ENCODE data around the gene SERTM1.

SERTM1 gene

GRCh38 chr13:36673838-36674326 is at the start of gene SERTM1 (continued):
- TF ChIP-seq, protein P1, sequence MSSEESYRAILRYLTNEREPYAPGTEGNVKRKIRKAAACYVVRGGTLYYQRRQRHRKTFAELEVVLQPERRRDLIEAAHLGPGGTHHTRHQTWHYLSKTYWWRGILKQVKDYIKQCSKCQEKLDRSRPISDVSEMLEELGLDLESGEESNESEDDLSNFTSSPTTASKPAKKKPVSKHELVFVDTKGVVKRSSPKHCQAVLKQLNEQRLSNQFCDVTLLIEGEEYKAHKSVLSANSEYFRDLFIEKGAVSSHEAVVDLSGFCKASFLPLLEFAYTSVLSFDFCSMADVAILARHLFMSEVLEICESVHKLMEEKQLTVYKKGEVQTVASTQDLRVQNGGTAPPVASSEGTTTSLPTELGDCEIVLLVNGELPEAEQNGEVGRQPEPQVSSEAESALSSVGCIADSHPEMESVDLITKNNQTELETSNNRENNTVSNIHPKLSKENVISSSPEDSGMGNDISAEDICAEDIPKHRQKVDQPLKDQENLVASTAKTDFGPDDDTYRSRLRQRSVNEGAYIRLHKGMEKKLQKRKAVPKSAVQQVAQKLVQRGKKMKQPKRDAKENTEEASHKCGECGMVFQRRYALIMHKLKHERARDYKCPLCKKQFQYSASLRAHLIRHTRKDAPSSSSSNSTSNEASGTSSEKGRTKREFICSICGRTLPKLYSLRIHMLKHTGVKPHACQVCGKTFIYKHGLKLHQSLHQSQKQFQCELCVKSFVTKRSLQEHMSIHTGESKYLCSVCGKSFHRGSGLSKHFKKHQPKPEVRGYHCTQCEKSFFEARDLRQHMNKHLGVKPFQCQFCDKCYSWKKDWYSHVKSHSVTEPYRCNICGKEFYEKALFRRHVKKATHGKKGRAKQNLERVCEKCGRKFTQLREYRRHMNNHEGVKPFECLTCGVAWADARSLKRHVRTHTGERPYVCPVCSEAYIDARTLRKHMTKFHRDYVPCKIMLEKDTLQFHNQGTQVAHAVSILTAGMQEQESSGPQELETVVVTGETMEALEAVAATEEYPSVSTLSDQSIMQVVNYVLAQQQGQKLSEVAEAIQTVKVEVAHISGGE (tag by site-specific recombination; conservative IDR thresholded peaks at IDR 0.05; ENCODE audit: low read depth): no peak
- peak; percentile 84 for TF ChIP-seq ZNF335 (tag by site-specific recombination; conservative IDR thresholded peaks at IDR 0.05)

- H3K4me3 ChIP-seq (ENCODE audit: low read depth, low read length): no peak overlapping the region
- no peaks in the 10 kb centered on the region; the same call in 1 of the 2 replicates for H3K4me1 ChIP-seq (ENCODE audit: control insufficient read depth, insufficient read depth, low read length)
- CTCF ChIA-PET: interaction anchor here (0.7 kb wide), 1 partner anchor 578 kb away, joined by 3 read pairs; no protein-coding TSS in a partner anchor
- H3K9me3 ChIP-seq (ENCODE audit: control insufficient read depth, insufficient read depth, low read depth, low read length): no peaks in the 10 kb centered on the region
- POLR2A ChIA-PET: no interaction called here
- no peaks in the 10 kb centered on the region for H3K36me3 ChIP-seq (ENCODE audit: control insufficient read depth in 2 of 2, insufficient read depth in 1 of 2, low read length in 2 of 2)
- H3K27ac ChIP-seq (ENCODE audit: extremely low read depth, low read depth, low read length): no peak overlapping the region
- TF ChIP-seq ZNF530 (tag by site-specific recombination; IDR thresholded peaks at IDR 0.05; ENCODE audit: low read depth) (no peak), WT1 (tag by site-specific recombination; IDR thresholded peaks at IDR 0.05) (peak; percentile 49)
- TF ChIP-seq, protein P2, sequence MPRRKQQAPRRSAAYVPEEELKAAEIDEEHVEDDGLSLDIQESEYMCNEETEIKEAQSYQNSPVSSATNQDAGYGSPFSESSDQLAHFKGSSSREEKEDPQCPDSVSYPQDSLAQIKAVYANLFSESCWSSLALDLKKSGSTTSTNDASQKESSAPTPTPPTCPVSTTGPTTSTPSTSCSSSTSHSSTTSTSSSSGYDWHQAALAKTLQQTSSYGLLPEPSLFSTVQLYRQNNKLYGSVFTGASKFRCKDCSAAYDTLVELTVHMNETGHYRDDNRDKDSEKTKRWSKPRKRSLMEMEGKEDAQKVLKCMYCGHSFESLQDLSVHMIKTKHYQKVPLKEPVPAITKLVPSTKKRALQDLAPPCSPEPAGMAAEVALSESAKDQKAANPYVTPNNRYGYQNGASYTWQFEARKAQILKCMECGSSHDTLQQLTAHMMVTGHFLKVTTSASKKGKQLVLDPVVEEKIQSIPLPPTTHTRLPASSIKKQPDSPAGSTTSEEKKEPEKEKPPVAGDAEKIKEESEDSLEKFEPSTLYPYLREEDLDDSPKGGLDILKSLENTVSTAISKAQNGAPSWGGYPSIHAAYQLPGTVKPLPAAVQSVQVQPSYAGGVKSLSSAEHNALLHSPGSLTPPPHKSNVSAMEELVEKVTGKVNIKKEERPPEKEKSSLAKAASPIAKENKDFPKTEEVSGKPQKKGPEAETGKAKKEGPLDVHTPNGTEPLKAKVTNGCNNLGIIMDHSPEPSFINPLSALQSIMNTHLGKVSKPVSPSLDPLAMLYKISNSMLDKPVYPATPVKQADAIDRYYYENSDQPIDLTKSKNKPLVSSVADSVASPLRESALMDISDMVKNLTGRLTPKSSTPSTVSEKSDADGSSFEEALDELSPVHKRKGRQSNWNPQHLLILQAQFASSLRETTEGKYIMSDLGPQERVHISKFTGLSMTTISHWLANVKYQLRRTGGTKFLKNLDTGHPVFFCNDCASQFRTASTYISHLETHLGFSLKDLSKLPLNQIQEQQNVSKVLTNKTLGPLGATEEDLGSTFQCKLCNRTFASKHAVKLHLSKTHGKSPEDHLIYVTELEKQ (tag by site-specific recombination; IDR thresholded peaks at IDR 0.05; ENCODE audit: borderline replicate concordance): no peak
- TF ChIP-seq, protein P3, sequence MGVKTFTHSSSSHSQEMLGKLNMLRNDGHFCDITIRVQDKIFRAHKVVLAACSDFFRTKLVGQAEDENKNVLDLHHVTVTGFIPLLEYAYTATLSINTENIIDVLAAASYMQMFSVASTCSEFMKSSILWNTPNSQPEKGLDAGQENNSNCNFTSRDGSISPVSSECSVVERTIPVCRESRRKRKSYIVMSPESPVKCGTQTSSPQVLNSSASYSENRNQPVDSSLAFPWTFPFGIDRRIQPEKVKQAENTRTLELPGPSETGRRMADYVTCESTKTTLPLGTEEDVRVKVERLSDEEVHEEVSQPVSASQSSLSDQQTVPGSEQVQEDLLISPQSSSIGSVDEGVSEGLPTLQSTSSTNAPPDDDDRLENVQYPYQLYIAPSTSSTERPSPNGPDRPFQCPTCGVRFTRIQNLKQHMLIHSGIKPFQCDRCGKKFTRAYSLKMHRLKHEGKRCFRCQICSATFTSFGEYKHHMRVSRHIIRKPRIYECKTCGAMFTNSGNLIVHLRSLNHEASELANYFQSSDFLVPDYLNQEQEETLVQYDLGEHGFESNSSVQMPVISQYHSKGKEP (tag by site-specific recombination; IDR thresholded peaks at IDR 0.05): peak; percentile 7; the same call in 1 of the 2 replicates
These were observed 45.3 kb upstream of the SERTM1 start for GRCh38 chr13:36628377-36629056.

DNA sequence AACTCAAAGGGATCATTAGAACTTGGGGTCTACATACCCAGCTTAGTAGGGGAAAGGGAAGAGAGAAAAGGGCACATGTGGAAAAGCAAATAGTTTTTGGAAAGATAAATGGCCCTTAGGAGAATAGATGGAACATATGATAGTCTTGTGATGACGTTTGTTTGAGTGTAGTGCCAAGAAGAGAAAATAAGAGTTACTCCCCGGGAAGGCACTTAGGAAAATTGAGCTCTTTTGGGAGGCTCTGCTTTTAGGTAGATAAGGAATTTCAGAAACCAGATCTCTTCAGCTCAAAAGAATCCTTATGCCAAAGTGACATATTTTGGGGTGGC is 44.8 kb upstream of the SERTM1 start:
- H3K4me3 ChIP-seq (ENCODE audit: low read depth, low read length): no peak overlapping the region
- no peaks in the 10 kb centered on the region for H3K36me3 ChIP-seq (ENCODE audit: control insufficient read depth in 2 of 2, insufficient read depth in 1 of 2, low read length in 2 of 2)
- H3K4me1 ChIP-seq (ENCODE audit: control insufficient read depth, insufficient read depth, low read length): no peaks in the 10 kb centered on the region; the same call in 1 of the 2 replicates
- no peak overlapping the region for H3K27ac ChIP-seq (ENCODE audit: extremely low read depth, low read depth, low read length)
- CTCF ChIA-PET: no interaction called here
- no peaks in the 10 kb centered on the region for H3K9me3 ChIP-seq (ENCODE audit: control insufficient read depth, insufficient read depth, low read depth, low read length)
- POLR2A ChIA-PET: no interaction called here
- TF ChIP-seq, protein P4, sequence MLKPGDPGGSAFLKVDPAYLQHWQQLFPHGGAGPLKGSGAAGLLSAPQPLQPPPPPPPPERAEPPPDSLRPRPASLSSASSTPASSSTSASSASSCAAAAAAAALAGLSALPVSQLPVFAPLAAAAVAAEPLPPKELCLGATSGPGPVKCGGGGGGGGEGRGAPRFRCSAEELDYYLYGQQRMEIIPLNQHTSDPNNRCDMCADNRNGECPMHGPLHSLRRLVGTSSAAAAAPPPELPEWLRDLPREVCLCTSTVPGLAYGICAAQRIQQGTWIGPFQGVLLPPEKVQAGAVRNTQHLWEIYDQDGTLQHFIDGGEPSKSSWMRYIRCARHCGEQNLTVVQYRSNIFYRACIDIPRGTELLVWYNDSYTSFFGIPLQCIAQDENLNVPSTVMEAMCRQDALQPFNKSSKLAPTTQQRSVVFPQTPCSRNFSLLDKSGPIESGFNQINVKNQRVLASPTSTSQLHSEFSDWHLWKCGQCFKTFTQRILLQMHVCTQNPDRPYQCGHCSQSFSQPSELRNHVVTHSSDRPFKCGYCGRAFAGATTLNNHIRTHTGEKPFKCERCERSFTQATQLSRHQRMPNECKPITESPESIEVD (tag by site-specific recombination; IDR thresholded peaks at IDR 0.05): peak; percentile 60
- TF ChIP-seq ZNF416 (tag by site-specific recombination; IDR thresholded peaks at IDR 0.05): no peak
- TF ChIP-seq, protein P5, sequence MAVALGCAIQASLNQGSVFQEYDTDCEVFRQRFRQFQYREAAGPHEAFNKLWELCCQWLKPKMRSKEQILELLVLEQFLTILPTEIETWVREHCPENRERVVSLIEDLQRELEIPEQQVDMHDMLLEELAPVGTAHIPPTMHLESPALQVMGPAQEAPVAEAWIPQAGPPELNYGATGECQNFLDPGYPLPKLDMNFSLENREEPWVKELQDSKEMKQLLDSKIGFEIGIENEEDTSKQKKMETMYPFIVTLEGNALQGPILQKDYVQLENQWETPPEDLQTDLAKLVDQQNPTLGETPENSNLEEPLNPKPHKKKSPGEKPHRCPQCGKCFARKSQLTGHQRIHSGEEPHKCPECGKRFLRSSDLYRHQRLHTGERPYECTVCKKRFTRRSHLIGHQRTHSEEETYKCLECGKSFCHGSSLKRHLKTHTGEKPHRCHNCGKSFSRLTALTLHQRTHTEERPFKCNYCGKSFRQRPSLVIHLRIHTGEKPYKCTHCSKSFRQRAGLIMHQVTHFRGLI (tag by site-specific recombination; IDR thresholded peaks at IDR 0.05): no peak
- TF ChIP-seq MYNN (tag by site-specific recombination; IDR thresholded peaks at IDR 0.05; ENCODE audit: borderline replicate concordance): peak; percentile 60; the same call in 1 of the 2 replicates
- TF ChIP-seq ZNF629 (tag by site-specific recombination; IDR thresholded peaks at IDR 0.05): peak; percentile 53; the same call in 1 of the 2 replicates
- TF ChIP-seq, protein P2 (tag by site-specific recombination; IDR thresholded peaks at IDR 0.05; ENCODE audit: borderline replicate concordance): no peak; the same call in 1 of the 2 replicates
- 0 out of 2 replicates have a peak, but pooled peaks have one; percentile 31 for TF ChIP-seq ZNF391 (tag by site-specific recombination; IDR thresholded peaks at IDR 0.05; ENCODE audit: borderline replicate concordance, low read depth)
- TF ChIP-seq ZSCAN30 (tag by site-specific recombination; IDR thresholded peaks at IDR 0.05): 0 out of 2 replicates have a peak, but pooled peaks have one; percentile 7
- TF ChIP-seq BCL11B (tag by site-specific recombination; IDR thresholded peaks at IDR 0.05; ENCODE audit: low read depth): 0 out of 2 replicates have a peak, but pooled peaks have one; percentile 27
